ENCODE results near the gene POMGNT1.

DNA sequence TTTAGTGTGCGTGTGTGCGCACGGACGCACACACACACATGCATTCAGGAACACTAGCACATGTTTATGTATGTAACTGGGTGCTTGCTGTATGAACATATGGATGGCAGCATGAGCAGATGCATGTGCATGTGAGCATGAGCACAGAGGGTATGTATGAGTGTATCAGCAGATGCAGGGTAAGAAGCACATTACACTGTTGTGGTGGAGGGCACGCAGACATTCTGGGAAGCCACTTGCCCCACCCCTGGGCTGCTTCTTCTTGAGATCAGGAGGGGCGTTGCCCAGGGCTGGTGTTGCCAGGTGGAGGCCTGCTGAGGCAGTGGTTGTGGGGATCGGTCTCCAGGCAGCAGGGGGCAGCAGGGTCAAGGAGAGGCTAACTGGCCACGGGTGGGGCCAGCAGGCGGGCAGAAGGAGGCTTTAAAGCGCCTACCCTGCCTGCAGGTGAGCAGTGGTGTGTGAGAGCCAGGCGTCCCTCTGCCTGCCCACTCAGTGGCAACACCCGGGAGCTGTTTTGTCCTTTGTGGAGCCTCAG is 18.1 kb downstream of the POMGNT1 start:
- TF ChIP-seq, protein P1, sequence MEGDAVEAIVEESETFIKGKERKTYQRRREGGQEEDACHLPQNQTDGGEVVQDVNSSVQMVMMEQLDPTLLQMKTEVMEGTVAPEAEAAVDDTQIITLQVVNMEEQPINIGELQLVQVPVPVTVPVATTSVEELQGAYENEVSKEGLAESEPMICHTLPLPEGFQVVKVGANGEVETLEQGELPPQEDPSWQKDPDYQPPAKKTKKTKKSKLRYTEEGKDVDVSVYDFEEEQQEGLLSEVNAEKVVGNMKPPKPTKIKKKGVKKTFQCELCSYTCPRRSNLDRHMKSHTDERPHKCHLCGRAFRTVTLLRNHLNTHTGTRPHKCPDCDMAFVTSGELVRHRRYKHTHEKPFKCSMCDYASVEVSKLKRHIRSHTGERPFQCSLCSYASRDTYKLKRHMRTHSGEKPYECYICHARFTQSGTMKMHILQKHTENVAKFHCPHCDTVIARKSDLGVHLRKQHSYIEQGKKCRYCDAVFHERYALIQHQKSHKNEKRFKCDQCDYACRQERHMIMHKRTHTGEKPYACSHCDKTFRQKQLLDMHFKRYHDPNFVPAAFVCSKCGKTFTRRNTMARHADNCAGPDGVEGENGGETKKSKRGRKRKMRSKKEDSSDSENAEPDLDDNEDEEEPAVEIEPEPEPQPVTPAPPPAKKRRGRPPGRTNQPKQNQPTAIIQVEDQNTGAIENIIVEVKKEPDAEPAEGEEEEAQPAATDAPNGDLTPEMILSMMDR (IDR thresholded peaks at IDR 0.05; ENCODE audit: low read depth, low read length) = no peak; the same call in 1 of the 2 replicates
- no peak for TF ChIP-seq EZH2phosphoT487 (IDR thresholded peaks at IDR 0.05; ENCODE audit: low read depth)
